ENCODE measurements around the gene GTF2IRD1. TPM values are rescaled to one million over a fixed set of nuclear protein-coding genes. Genes with fewer than 3 reads are reported as not detected.
"Not testable (repeated sequence)": the region's sequence is repeated elsewhere in the genome, so short reads cannot be mapped to it uniquely, and the experiment has no call there.

GTF2IRD1 gene
- total RNA-seq, 3 donors from 2014 or later = 1.6 to 2.6 (median 1.9) TPM

- ATAC-seq (no peak), DNase-seq (no peak)
- H3K4me1 Mint-ChIP-seq (ENCODE audit: low read depth) = no peaks in the 10 kb centered on the region
- H3K27me3 Mint-ChIP-seq (ENCODE audit: low read depth) = peaks cover 13% of the 10 kb centered on the region
- no peak overlapping the region for H3K4me3 Mint-ChIP-seq
- no peaks in the 10 kb centered on the region for H3K36me3 Mint-ChIP-seq (ENCODE audit: insufficient read depth)
- no peaks in the 10 kb centered on the region for H3K9me3 Mint-ChIP-seq
These were observed 30.0 kb downstream of the GTF2IRD1 start for GRCh38 chr7:74483402-74484336.

DNA sequence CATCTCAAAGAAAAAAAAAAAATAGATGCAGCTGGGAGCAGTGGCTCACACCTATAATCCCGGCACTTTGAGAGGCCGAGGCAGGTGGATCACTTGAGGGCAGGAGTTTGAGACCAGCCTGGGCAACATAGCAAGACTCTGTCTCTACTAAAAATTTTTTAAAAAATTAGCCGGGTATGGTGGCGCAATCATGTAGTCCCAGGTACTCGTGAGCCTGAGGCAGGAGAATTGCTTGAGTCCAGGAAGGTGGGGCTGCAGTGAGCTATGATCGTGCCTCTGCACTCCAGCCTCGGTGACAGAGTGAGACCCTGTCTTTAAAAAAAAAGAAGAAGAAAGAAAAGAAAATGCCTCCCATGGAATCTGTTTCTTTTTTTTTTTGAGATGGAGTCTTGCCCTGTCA is 31.9 kb downstream of the GTF2IRD1 start:
- Mint-ChIP-seq H3K4me3 (no peak overlapping the region), H3K4me1 (ENCODE audit: low read depth) (no peaks in the 10 kb centered on the region), H3K9me3 (no peaks in the 10 kb centered on the region), H3K27me3 (ENCODE audit: low read depth) (peaks cover 9% of the 10 kb centered on the region), H3K36me3 (ENCODE audit: insufficient read depth) (no peaks in the 10 kb centered on the region)
- DNase-seq (no peak), ATAC-seq (no peak)

DNA sequence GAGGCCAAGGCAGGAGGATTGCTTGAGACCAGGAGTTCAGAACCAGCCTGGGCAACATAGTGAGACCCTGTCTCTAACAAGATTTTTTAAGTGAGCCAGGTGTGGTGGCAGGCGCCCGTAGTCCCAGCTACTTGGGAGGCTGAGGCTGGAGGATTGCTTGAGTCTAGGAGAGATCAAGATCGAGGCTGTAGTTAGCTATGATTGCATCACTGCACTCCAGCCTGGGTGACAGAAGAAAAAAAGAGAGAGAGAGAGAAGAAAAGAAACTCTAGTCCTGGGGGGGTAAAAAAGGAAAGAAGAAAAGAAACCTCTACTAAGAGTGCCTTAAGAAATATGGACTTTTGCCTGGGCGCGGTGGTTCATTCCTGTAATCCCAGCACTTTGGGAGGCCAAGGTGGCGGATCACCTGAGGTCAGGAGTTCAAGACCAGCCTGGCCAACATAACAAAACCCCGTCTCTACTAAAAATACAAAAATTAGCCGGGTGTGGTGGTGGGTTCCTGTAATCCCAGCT is 34.9 kb downstream of the GTF2IRD1 start:
- H3K4me3 Mint-ChIP-seq; H3K27me3 Mint-ChIP-seq (ENCODE audit: low read depth); H3K36me3 Mint-ChIP-seq (ENCODE audit: insufficient read depth); DNase-seq; H3K9me3 Mint-ChIP-seq; H3K4me1 Mint-ChIP-seq (ENCODE audit: low read depth); ATAC-seq: not testable (repeated sequence)

GRCh38 chr7:74489997-74490945 is 36.6 kb downstream of the GTF2IRD1 start:
- H3K4me3 Mint-ChIP-seq = no peak overlapping the region
- no peak for ATAC-seq
- DNase-seq = no peak
- H3K36me3 Mint-ChIP-seq (ENCODE audit: insufficient read depth) = no peaks in the 10 kb centered on the region
- H3K4me1 Mint-ChIP-seq (ENCODE audit: low read depth) = no peaks in the 10 kb centered on the region
- peaks cover 7% of the 10 kb centered on the region for H3K9me3 Mint-ChIP-seq
- no peaks in the 10 kb centered on the region for H3K27me3 Mint-ChIP-seq (ENCODE audit: low read depth)

GRCh38 chr7:74491490-74491889 is 37.8 kb downstream of the GTF2IRD1 start:
- not testable (repeated sequence) for H3K4me1 Mint-ChIP-seq (ENCODE audit: low read depth); ATAC-seq; DNase-seq; H3K27me3 Mint-ChIP-seq (ENCODE audit: low read depth); H3K9me3 Mint-ChIP-seq; H3K36me3 Mint-ChIP-seq (ENCODE audit: insufficient read depth); H3K4me3 Mint-ChIP-seq

DNA sequence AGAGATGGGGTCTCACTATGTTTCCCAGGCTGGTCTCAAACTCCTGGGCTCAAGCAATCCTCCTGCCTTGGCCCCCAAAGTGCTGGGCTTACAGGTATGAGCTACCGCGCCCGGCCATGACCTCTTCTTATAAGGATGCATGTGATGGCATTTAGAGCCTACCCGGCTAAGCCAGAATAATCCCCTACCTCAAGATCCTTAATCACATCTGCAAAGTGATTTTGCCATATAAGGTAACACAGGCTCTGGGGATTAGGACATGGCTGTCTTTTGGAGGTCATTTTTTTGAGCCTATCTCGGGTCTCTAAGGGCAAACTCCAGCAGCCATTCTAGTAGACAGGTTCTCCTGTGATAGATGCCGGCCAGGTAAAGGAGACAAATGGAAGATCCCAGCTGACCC is 39.6 kb downstream of the GTF2IRD1 start:
- Mint-ChIP-seq H3K27me3 (ENCODE audit: low read depth) (no peaks in the 10 kb centered on the region), H3K9me3 (peaks cover 7% of the 10 kb centered on the region), H3K4me3 (no peak overlapping the region), H3K36me3 (ENCODE audit: insufficient read depth) (no peaks in the 10 kb centered on the region), H3K4me1 (ENCODE audit: low read depth) (no peaks in the 10 kb centered on the region)
- ATAC-seq = no peak
- no peak for DNase-seq

DNA sequence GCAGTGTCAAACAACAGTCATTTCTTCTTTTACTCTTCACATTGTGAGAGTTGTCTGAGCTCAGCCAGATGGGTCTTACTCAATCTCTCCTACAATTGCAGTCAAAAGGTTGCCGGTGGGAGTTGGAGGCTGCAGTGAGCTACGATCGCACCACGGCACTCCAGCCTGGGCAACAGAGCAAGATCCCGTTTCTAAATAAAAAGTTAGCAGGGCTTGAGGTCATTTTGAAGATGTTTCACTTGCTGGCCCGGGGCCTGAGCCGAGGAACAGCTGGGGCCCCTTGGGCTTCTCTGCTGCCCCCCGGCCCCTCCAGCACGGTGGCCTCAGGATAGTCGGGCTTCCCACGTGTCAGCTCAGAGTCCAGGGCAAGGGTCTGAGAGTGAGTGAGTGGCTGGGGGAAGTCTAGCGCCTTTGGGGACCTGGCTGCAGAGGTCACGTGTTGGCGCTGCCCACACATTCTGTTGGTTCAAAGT is 40.4 kb downstream of the GTF2IRD1 start:
- H3K4me3 Mint-ChIP-seq = no peak overlapping the region
- H3K4me1 Mint-ChIP-seq (ENCODE audit: low read depth) = no peaks in the 10 kb centered on the region
- H3K36me3 Mint-ChIP-seq (ENCODE audit: insufficient read depth) = no peaks in the 10 kb centered on the region
- peaks cover 7% of the 10 kb centered on the region for H3K9me3 Mint-ChIP-seq
- no peak for DNase-seq
- ATAC-seq = no peak
- H3K27me3 Mint-ChIP-seq (ENCODE audit: low read depth) = no peaks in the 10 kb centered on the region

DNA sequence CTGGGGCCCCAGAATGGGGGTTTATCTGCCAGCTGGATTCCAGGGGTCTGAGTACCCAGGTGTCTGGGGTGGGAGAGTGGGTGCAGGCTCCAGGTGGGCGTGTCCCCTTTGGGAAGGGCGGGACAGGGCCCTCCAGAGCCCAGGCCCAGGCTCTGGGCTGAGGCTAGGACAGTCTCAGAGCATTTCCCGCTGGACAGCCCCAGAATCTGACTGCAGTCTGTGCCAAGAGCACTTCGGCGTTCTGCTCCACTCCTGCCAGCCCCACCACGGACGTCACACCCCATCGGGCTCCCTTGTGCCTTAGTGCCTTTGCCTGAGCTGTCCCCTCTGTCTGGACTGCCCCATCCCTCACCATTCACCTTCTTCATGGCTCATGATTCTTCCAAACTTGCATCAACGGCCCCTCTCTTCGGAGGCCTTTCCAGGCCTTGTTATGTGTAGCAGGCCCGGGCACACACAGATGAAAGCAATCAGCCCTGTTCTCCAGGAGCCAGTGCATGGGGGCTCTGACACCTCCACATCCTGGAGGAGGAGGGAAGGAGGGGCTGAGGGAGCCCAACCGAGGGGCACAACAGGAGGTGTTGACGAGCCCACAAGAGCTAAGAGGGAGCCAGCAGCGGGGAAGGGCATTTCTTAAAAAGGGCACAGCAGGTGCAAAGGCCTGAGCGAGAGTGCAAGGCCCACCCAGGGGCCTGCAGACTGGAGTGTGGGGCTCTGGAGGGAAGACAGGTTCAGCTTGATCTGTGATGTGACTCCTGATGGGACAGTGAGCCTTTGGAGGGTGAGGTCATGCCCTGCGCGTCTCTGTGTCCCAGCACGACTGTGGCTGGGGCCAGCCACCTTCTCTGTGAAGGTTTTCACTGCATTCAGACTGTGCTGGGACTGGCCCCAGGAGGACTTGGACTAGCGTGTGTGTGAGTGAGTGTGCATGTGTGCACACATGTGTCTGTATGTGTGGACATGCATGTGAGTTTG is 41.7 kb downstream of the GTF2IRD1 start:
- ATAC-seq (no peak), DNase-seq (no peak)
- H3K4me1 Mint-ChIP-seq (ENCODE audit: low read depth) = no peaks in the 10 kb centered on the region
- H3K27me3 Mint-ChIP-seq (ENCODE audit: low read depth) = no peaks in the 10 kb centered on the region
- no peaks in the 10 kb centered on the region for H3K36me3 Mint-ChIP-seq (ENCODE audit: insufficient read depth)
- H3K9me3 Mint-ChIP-seq = peaks cover 7% of the 10 kb centered on the region
- no peak overlapping the region for H3K4me3 Mint-ChIP-seq

GRCh38 chr7:74496272-74496671 is 42.6 kb downstream of the GTF2IRD1 start:
- ATAC-seq (no peak), DNase-seq (no peak)
- Mint-ChIP-seq H3K27me3 (ENCODE audit: low read depth) (no peaks in the 10 kb centered on the region), H3K4me1 (ENCODE audit: low read depth) (no peaks in the 10 kb centered on the region), H3K9me3 (peaks cover 7% of the 10 kb centered on the region), H3K36me3 (ENCODE audit: insufficient read depth) (no peaks in the 10 kb centered on the region), H3K4me3 (no peak overlapping the region)

- not testable (repeated sequence) for H3K27me3 Mint-ChIP-seq (ENCODE audit: low read depth); DNase-seq; H3K4me1 Mint-ChIP-seq (ENCODE audit: low read depth); ATAC-seq; H3K36me3 Mint-ChIP-seq (ENCODE audit: insufficient read depth); H3K9me3 Mint-ChIP-seq; H3K4me3 Mint-ChIP-seq
These were observed 43.1 kb downstream of the GTF2IRD1 start for GRCh38 chr7:74496773-74497172.

DNA sequence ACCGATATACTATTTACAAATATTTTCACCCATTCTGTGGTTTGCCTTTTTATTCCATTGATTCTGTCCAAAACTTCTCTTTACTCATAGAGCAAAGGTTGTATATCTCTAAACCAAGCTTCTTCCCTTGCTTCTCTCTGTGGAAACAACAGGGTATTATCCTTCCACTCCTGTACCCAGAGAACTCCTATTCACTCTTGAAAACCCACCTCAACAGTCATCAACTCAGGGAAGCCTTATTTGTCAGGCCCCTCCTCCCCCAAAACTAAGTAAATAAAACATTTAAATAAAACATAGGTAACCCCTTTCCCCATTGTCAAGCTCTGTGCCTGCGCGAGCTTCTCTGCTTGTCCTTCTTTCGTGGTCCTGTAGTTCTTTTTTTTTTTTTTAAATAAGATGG is 44.6 kb downstream of the GTF2IRD1 start:
- H3K4me3 Mint-ChIP-seq = no peak overlapping the region
- H3K4me1 Mint-ChIP-seq (ENCODE audit: low read depth) = no peaks in the 10 kb centered on the region
- no peaks in the 10 kb centered on the region for H3K27me3 Mint-ChIP-seq (ENCODE audit: low read depth)
- no peaks in the 10 kb centered on the region for H3K36me3 Mint-ChIP-seq (ENCODE audit: insufficient read depth)
- H3K9me3 Mint-ChIP-seq = no peaks in the 10 kb centered on the region
- DNase-seq = no peak
- no peak for ATAC-seq

GRCh38 chr7:74498996-74499834 is 45.5 kb downstream of the GTF2IRD1 start:
- ATAC-seq (no peak), DNase-seq (no peak)
- no peaks in the 10 kb centered on the region for H3K36me3 Mint-ChIP-seq (ENCODE audit: insufficient read depth)
- H3K4me3 Mint-ChIP-seq = no peak overlapping the region
- H3K4me1 Mint-ChIP-seq (ENCODE audit: low read depth) = no peaks in the 10 kb centered on the region
- peaks cover 4% of the 10 kb centered on the region for H3K9me3 Mint-ChIP-seq
- no peaks in the 10 kb centered on the region for H3K27me3 Mint-ChIP-seq (ENCODE audit: low read depth)
